MM.1S (cell line): Measurements from ENCODE around the gene HEBP2.

ENCODE experiments used
- DNase-seq: peaks from one replicate; pipeline ENCODE4 v3.0.0-alpha.2; 2015
- H2AFZ ChIP-seq: fragments of 300-600 bp; sonication (generic); 2 replicates; pipeline ENCODE4 v1.6.0; 2016; ENCODE audit warnings: antibody characterized with exemption, low read length
- H3F3A ChIP-seq: fragments of 300-600 bp; sonication (generic); 2 replicates; pipeline ENCODE4 v1.6.1; 2016; ENCODE audit warnings: mild to moderate bottlenecking, antibody characterized with exemption, low read length, moderate library complexity, mixed read lengths; ENCODE audit not compliant: insufficient read depth
- H3K27ac ChIP-seq: fragments of 300-600 bp; sonication (generic); 2 replicates; pipeline ENCODE4 v1.5.1; 2016; ENCODE audit warnings: mild to moderate bottlenecking, low read length
- H3K27me3 ChIP-seq: fragments of 300-600 bp; sonication (generic); replicated peaks from 2 replicates; pipeline ENCODE4 v1.6.0; 2016; ENCODE audit warnings: low read length; ENCODE audit not compliant: insufficient read depth
- H3K36me3 ChIP-seq: fragments of 300-600 bp; sonication (generic); replicated peaks from 2 replicates; pipeline ENCODE4 v1.6.1; 2016; ENCODE audit warnings: mild to moderate bottlenecking, low read length, mixed read lengths; ENCODE audit not compliant: insufficient read depth
- H3K4me1 ChIP-seq: fragments of 300-600 bp; sonication (generic); 2 replicates; pipeline ENCODE4 v1.6.1; 2016; ENCODE audit warnings: low read length, mixed read lengths
- H3K4me2 ChIP-seq: fragments of 300-600 bp; sonication (generic); 2 replicates; pipeline ENCODE4 v1.6.0; 2016; ENCODE audit warnings: low read depth, low read length
- H3K4me3 ChIP-seq: fragments of 300-600 bp; sonication (generic); 2 replicates; pipeline ENCODE4 v1.5.1; 2016; ENCODE audit warnings: low read length, mixed read lengths
- H3K79me2 ChIP-seq: fragments of 300-600 bp; sonication (generic); 2 replicates; pipeline ENCODE4 v1.6.1; 2016; ENCODE audit warnings: mixed run types, low read length, mixed read lengths
- H3K9ac ChIP-seq: fragments of 300-600 bp; sonication (generic); 2 replicates; pipeline ENCODE4 v1.6.1; 2016; ENCODE audit warnings: low read length, mixed read lengths
- H3K9me2 ChIP-seq: fragments of 300-600 bp; sonication (generic); replicated peaks from 2 replicates; pipeline ENCODE4 v1.6.1; 2016; ENCODE audit warnings: mild to moderate bottlenecking, low read length, mixed read lengths; ENCODE audit not compliant: insufficient read depth
- H3K9me3 ChIP-seq: fragments of 300-600 bp; sonication (generic); replicated peaks from 2 replicates; pipeline ENCODE4 v1.6.1; 2016; ENCODE audit warnings: mild to moderate bottlenecking, low read length, mixed read lengths; ENCODE audit not compliant: insufficient read depth
- H4K20me1 ChIP-seq: fragments of 300-600 bp; sonication (generic); 2 replicates; pipeline ENCODE4 v1.6.1; 2016; ENCODE audit warnings: mild to moderate bottlenecking, low read length, moderate library complexity, mixed read lengths; ENCODE audit not compliant: insufficient read depth
- EZH2 ChIP-seq: fragments of 300-600 bp; sonication (generic); optimal IDR thresholded peaks from 2 replicates; pipeline ENCODE3; 2017; ENCODE audit warnings: low read depth, mild to moderate bottlenecking, antibody characterized with exemption, low read length, mixed read lengths
- EZH2phosphoT487 ChIP-seq: fragments of 300-600 bp; sonication (generic); IDR thresholded peaks from 2 replicates; pipeline ENCODE4 v1.6.1; 2018; ENCODE audit warnings: antibody characterized with exemption, low read length
- TF ChIP-seq, protein P1 (sequence below): fragments of 300-600 bp; sonication (generic); IDR thresholded peaks from 2 replicates; pipeline ENCODE4 v1.5.1; 2016; ENCODE audit warnings: antibody characterized with exemption, low read length, mixed read lengths

HEBP2 gene

GRCh38 chr6:138406443-138406842 lies 2.4 kb downstream of the HEBP2 start:
- H4K20me1 ChIP-seq: no peaks in the 10 kb centered on the region
- H3K4me1 ChIP-seq: no peaks in the 10 kb centered on the region
- no peak overlapping the region for H3K9ac ChIP-seq
- H3K27ac ChIP-seq: no peak overlapping the region
- H3K79me2 ChIP-seq: no peaks in the 10 kb centered on the region
- H3K4me2 ChIP-seq: no peak overlapping the region
- H3K36me3 ChIP-seq: no peaks in the 10 kb centered on the region
- DNase-seq: no peak
- H3K9me2 ChIP-seq: no peaks in the 10 kb centered on the region
- no peaks in the 10 kb centered on the region for H3K9me3 ChIP-seq
- TF ChIP-seq, protein P1, sequence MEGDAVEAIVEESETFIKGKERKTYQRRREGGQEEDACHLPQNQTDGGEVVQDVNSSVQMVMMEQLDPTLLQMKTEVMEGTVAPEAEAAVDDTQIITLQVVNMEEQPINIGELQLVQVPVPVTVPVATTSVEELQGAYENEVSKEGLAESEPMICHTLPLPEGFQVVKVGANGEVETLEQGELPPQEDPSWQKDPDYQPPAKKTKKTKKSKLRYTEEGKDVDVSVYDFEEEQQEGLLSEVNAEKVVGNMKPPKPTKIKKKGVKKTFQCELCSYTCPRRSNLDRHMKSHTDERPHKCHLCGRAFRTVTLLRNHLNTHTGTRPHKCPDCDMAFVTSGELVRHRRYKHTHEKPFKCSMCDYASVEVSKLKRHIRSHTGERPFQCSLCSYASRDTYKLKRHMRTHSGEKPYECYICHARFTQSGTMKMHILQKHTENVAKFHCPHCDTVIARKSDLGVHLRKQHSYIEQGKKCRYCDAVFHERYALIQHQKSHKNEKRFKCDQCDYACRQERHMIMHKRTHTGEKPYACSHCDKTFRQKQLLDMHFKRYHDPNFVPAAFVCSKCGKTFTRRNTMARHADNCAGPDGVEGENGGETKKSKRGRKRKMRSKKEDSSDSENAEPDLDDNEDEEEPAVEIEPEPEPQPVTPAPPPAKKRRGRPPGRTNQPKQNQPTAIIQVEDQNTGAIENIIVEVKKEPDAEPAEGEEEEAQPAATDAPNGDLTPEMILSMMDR: no peak
- TF ChIP-seq EZH2 (no peak), EZH2phosphoT487 (no peak)
- H2AFZ ChIP-seq: no peak overlapping the region
- no peaks in the 10 kb centered on the region for H3K27me3 ChIP-seq
- H3F3A ChIP-seq: peaks cover 5% of the 10 kb centered on the region; the same call in 1 of the 2 replicates
- H3K4me3 ChIP-seq: no peak overlapping the region

DNA sequence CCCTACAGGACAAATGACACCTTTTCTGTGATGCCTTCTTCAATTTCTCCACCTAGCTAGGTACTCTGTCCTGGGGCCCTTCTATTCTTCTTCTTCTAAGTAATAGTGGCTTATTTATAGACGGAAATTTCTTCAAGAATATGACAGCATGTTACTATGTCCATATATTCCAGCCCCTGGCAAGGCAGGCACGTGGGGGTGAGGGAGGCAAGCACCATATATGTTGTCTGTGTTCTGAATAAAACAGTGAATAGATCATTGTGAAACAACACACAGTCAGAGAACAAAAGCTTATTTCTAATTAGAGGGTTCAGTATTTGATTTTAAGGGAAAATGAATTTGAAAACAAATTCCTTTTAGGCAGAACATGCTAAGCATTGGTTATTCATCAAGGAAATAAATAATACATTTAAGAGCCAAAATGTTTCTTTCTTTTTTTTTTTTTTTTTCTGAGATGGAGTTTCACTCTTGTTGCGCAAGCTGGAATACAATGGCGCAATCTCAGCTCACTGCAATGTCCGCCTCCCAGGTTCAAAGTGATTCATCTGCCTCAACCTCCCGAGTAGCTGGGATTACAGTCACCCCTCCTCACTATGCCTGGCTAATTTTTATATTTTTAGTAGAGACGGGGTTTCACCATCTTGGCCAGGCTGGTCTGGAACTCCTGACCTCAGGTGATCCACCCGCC lies 6.2 kb downstream of the HEBP2 start:
- Histone ChIP-seq H3K27ac (no peak overlapping the region), H2AFZ (no peak overlapping the region), H3K9me3 (no peaks in the 10 kb centered on the region), H3K4me2 (no peak overlapping the region), H3F3A (peaks cover 2% of the 10 kb centered on the region; the same call in 1 of the 2 replicates), H3K27me3 (no peaks in the 10 kb centered on the region), H3K9me2 (no peaks in the 10 kb centered on the region), H4K20me1 (no peaks in the 10 kb centered on the region), H3K79me2 (no peaks in the 10 kb centered on the region), H3K9ac (no peak overlapping the region), H3K4me1 (no peaks in the 10 kb centered on the region), H3K36me3 (no peaks in the 10 kb centered on the region), H3K4me3 (no peak overlapping the region)
- TF ChIP-seq, protein P1: no peak
- TF ChIP-seq EZH2 (no peak), EZH2phosphoT487 (no peak)
- no peak for DNase-seq

GRCh38 chr6:138410972-138411880 lies 7.2 kb downstream of the HEBP2 start:
- H3K9ac ChIP-seq: no peak overlapping the region
- no peak for DNase-seq
- H3K4me1 ChIP-seq: no peaks in the 10 kb centered on the region

More at GRCh38 chr6:138410972-138411880, 7.2 kb downstream of the HEBP2 start:
- Histone ChIP-seq H3F3A (no peaks in the 10 kb centered on the region), H3K4me3 (no peak overlapping the region), H3K36me3 (no peaks in the 10 kb centered on the region), H3K79me2 (no peaks in the 10 kb centered on the region), H3K4me2 (no peak overlapping the region), H4K20me1 (no peaks in the 10 kb centered on the region), H3K27me3 (no peaks in the 10 kb centered on the region), H3K27ac (no peak overlapping the region), H3K9me2 (no peaks in the 10 kb centered on the region), H3K9me3 (no peaks in the 10 kb centered on the region), H2AFZ (no peak overlapping the region)
- TF ChIP-seq, protein P1: no peak
- TF ChIP-seq EZH2 (no peak), EZH2phosphoT487 (no peak)
